Effector memory CD8-positive, alpha-beta T cell (primary cell): ENCODE measurements around the gene FGF18.

ENCODE experiments used
- ATAC-seq: fragments of 150-1000 bp; cut with Tn5 transposase; replicated peaks from 2 replicates; pipeline ENCODE4 v1.10.0; 2021; ENCODE audit warnings: mild to moderate bottlenecking, moderate library complexity
- DNase-seq, 3 experiments: peaks; one replicate each; pipeline ENCODE4 v3.0.0; 2021
- H3K27ac Mint-ChIP-seq, 2 donors: one replicate each; pipeline ENCODE4 v1.8.0; 2022; ENCODE audit warnings: mild to moderate bottlenecking in 2 of 2, mixed read lengths in 2 of 2, moderate library complexity in 2 of 2
- H3K27me3 Mint-ChIP-seq, 2 donors: one replicate each; pipeline ENCODE4 v1.8.0; 2022; ENCODE audit warnings: mixed read lengths in 2 of 2
- H3K36me3 Mint-ChIP-seq: one replicate; pipeline ENCODE4 v1.8.0; 2022; ENCODE audit warnings: mild to moderate bottlenecking, moderate library complexity, mixed read lengths; ENCODE audit not compliant: insufficient read depth
- H3K4me1 Mint-ChIP-seq, 2 donors: one replicate each; pipeline ENCODE4 v1.8.0; 2022; ENCODE audit warnings: low read depth in 2 of 2, mixed read lengths in 2 of 2
- H3K4me3 Mint-ChIP-seq, 2 donors: one replicate each; pipeline ENCODE4 v1.8.0; 2022; ENCODE audit warnings: mild to moderate bottlenecking in 2 of 2, mixed read lengths in 2 of 2, moderate library complexity in 2 of 2
- H3K9me3 Mint-ChIP-seq, 2 donors: one replicate each; pipeline ENCODE4 v1.8.0; 2022; ENCODE audit warnings: mixed read lengths in 2 of 2

Gene FGF18

DNA sequence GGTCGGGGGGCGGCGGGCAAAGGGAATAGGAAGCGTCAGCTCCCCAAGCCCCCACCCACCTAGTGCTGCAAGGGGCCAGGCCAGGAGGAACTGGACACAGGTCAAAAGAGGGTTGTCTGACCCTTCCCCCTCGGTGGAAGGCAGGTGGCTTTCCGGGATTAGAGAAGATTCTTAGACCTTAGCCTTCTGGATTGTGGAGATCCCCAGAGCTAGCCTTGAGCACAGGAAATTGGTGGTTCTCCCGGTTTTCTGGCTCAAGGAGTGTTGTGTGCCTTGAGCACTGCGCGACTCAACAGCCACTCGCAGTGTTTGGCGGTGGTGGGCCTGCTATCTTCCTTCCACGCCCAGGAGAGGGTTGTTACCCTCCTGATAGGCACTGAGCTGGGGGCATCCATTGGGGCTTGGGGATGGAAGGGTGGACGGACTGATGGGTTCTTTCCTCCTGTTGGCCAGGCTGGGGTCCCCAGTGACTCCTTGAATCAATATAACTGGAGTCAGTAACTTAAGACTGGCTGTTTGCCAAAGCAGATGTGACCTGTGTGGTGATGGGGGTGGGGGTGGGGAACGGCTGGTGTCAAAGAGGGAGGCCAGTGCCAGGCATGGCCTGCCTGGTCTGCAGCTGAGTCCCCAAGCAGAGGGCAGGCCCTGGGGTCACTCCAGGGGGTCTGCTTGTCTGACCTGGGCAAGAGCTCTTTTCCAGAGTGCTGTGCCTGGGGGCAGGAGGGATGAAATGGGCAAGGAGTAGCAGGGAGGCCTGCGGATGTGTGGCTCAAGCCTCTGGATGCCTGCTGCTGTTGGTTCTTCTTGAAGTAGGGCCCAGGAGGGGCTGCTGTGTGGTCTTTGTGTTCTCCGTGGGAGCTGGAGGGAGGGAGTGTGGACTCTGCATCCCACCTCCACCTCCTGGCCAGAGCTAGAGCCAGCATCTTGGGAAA, 2.1 kb downstream of the FGF18 start:
- H3K27me3 Mint-ChIP-seq, result peaks cover 18 to 45% of the 10 kb centered on the region in 2 donors
- peaks cover 12% of the 10 kb centered on the region for H3K36me3 Mint-ChIP-seq
- peaks cover 5 to 6% of the 10 kb centered on the region in 2 donors for H3K4me1 Mint-ChIP-seq
- no peak overlapping the region for H3K27ac Mint-ChIP-seq
- ATAC-seq (no peak), DNase-seq (no peak)
- peak overlapping the region; percentile 34 to 77 for H3K4me3 Mint-ChIP-seq
- no peaks in the 10 kb centered on the region for H3K9me3 Mint-ChIP-seq

GRCh38 chr5:171422495-171422894, 3.0 kb downstream of the FGF18 start:
- DNase-seq (no peak), ATAC-seq (no peak)
- H3K27me3 Mint-ChIP-seq, result peaks cover 18 to 45% of the 10 kb centered on the region in 2 donors
- H3K27ac Mint-ChIP-seq, result no peak overlapping the region
- H3K4me1 Mint-ChIP-seq, result peaks cover 5 to 6% of the 10 kb centered on the region in 2 donors
- H3K4me3 Mint-ChIP-seq, result no peak overlapping the region
- H3K36me3 Mint-ChIP-seq, result peaks cover 12% of the 10 kb centered on the region
- H3K9me3 Mint-ChIP-seq, result no peaks in the 10 kb centered on the region

DNA sequence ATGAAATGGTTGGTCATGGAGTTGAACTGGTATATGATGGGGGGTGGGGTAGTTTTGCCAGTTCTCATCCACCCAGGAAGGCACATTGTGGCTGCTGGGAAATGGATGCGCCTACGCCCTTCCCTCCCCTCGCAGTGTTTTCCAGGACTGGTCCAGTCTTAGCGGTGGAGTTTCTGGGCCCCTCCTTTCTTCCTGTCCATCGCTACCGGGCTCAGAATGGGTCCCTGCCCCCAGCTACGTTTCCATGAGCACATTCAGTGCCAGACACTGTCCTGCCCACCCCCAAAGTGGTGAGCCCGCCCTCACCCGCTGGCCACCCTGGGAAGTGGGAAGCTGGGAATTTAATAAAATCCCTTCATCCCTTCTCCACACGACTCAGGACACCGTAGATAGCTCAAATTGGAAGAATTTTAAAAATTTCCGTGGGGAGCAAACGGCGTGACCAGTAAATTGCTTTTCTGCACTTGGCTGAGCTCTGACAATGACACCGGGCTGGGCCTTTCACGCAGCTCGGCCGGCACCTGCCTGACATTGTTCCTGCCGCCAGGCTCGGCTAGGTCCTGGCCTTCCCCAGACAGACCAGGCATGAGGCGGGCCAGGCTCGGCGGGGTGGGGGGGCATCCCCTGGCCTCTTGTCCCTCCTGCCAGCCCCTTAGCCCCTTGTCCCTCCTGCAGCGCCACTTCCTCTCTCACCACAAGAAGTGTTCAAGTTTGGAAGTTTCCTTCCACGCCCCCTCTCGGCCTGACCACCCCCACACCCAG, 3.6 kb downstream of the FGF18 start:
- ATAC-seq (no peak), DNase-seq (no peak)
- peaks cover 12% of the 10 kb centered on the region for H3K36me3 Mint-ChIP-seq
- peak overlapping the region in 1 of 2 donors; percentile 8 for H3K27ac Mint-ChIP-seq
- H3K9me3 Mint-ChIP-seq, result no peaks in the 10 kb centered on the region
- peaks cover 19 to 45% of the 10 kb centered on the region in 2 donors for H3K27me3 Mint-ChIP-seq
- H3K4me1 Mint-ChIP-seq, result peaks cover 5 to 6% of the 10 kb centered on the region in 2 donors
- H3K4me3 Mint-ChIP-seq, result no peak overlapping the region

- Mint-ChIP-seq H3K27me3 (peaks cover 26 to 60% of the 10 kb centered on the region in 2 donors), H3K36me3 (peaks cover 9% of the 10 kb centered on the region), H3K4me3 (no peak overlapping the region), H3K4me1 (peaks cover 0 to 2% of the 10 kb centered on the region in 2 donors), H3K27ac (no peak overlapping the region), H3K9me3 (no peaks in the 10 kb centered on the region)
- no peak for ATAC-seq
- no peak for DNase-seq
Observed at GRCh38 chr5:171424726-171425125, 5.3 kb downstream of the FGF18 start.

DNA sequence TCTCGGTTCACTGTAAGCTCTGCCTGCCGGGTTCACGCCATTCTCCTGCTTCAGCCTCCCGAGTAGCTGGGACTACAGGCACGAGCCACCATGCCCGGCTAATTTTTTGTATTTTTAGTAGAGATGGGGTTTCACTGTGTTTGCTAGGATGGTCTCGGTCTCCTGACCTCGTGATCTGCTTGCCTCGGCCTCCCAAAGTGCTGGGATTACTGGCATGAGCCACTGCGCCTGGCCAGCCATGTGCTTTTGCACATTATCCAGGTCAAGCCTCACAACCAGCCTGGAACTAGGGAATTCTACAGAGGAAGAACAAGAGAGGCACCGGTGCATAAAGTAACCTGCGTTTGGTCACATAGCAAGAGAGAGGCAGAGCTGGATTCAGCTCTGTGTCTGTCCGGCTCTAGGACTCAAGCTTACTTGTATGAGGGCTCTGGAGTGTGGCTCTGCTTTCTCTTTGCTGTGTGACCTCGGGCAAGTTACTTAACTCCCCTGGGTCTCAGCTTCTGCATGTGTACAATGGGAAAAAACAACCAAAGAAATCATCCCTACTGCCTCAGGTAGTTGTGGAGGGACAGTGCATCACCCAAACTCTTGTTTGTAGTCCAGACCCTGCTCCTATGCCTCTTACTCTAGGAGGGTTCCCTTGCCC, 6.3 kb downstream of the FGF18 start:
- no peaks in the 10 kb centered on the region for H3K9me3 Mint-ChIP-seq
- H3K4me1 Mint-ChIP-seq, result no peaks in the 10 kb centered on the region
- no peak for DNase-seq
- H3K27me3 Mint-ChIP-seq, result peaks cover 26 to 58% of the 10 kb centered on the region in 2 donors
- ATAC-seq, result no peak
- peaks cover 9% of the 10 kb centered on the region for H3K36me3 Mint-ChIP-seq
- H3K27ac Mint-ChIP-seq, result no peak overlapping the region
- no peak overlapping the region for H3K4me3 Mint-ChIP-seq

GRCh38 chr5:171426266-171426665, 6.8 kb downstream of the FGF18 start:
- peaks cover 9% of the 10 kb centered on the region for H3K36me3 Mint-ChIP-seq
- no peaks in the 10 kb centered on the region for H3K9me3 Mint-ChIP-seq
- peaks cover 20 to 52% of the 10 kb centered on the region in 2 donors for H3K27me3 Mint-ChIP-seq
- ATAC-seq (no peak), DNase-seq (no peak)
- H3K4me1 Mint-ChIP-seq, result no peaks in the 10 kb centered on the region
- no peak overlapping the region for H3K4me3 Mint-ChIP-seq
- H3K27ac Mint-ChIP-seq, result no peak overlapping the region

GRCh38 chr5:171426680-171427079, 7.2 kb downstream of the FGF18 start:
- Mint-ChIP-seq H3K4me3 (no peak overlapping the region), H3K9me3 (no peaks in the 10 kb centered on the region), H3K36me3 (peaks cover 6% of the 10 kb centered on the region), H3K27ac (no peak overlapping the region), H3K27me3 (peaks cover 16 to 48% of the 10 kb centered on the region in 2 donors), H3K4me1 (no peaks in the 10 kb centered on the region)
- no peak for DNase-seq
- ATAC-seq, result no peak

DNA sequence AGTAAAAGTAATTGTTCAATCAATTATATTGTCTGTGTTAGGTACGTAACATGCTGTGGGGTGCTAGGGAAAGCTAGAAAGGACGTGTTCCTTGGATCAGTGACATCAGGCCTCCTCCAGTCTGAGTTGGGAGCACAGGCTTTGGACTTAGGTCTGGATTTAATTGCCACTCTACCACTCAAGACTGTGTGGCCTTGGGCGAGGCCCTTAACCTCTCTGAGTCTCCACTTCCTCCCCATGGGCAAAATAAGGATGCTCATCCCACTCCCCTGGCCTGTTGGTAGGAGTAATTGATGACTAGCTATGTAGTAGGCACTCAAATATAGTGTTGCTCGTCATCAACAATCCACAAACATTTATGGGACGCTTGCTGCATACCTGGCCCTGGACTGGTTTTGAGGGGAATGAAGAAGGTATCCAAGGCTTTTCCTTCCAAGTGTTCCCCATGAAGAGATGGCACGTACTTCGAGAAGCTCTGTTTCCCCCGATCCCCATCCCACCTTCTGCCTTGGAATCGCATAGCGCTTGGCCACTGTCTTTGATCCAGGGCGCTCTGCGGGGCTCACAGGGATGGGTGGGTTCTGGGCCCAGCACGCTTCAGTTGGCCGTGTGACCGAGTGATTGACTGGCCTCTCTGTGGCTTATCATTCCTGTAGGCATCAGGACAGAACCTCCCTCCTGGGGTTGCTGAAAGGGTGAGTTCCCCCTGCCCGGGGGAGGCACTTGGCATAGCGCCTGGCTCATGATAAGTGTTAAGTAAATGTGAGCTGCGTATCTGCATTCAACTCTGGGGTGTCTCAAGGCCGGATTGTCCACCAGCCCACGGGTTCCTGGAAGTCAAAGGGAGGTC, 8.1 kb downstream of the FGF18 start:
- Mint-ChIP-seq H3K27ac (no peak overlapping the region), H3K36me3 (peaks cover 6% of the 10 kb centered on the region), H3K27me3 (peaks cover 14 to 39% of the 10 kb centered on the region in 2 donors), H3K4me1 (no peaks in the 10 kb centered on the region), H3K4me3 (no peak overlapping the region), H3K9me3 (no peaks in the 10 kb centered on the region)
- DNase-seq (no peak), ATAC-seq (no peak)

DNA sequence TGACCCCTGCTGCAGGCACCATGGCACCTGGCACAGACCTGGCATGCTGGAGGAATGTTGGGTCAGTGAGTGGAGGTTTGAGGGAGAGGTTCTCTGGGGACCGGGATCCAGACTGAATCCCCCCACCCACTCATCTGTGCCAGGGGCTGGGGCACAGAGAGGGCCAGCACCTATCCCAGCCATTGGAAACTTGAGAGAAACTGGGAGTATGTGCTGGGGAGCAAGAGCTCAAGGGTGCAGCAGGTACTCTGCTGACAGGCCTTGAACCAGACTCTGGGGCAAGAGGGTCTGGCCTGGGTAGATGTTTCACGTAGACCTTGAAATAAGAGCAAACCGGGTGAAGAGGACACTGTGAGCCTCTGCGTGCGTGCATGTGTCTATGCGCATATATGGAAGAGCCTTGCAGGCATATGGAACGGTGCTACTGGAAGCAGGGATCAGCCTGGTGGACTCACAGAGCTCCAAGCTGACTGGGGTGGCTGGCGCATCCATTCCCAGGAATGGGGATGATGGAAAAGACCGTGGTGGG, 8.8 kb downstream of the FGF18 start:
- peaks cover 14 to 32% of the 10 kb centered on the region in 2 donors for H3K27me3 Mint-ChIP-seq
- H3K4me1 Mint-ChIP-seq, result no peaks in the 10 kb centered on the region
- no peaks in the 10 kb centered on the region for H3K9me3 Mint-ChIP-seq
- no peak overlapping the region for H3K4me3 Mint-ChIP-seq
- H3K27ac Mint-ChIP-seq, result peak overlapping the region in 1 of 2 donors; percentile 7
- no peak for DNase-seq
- ATAC-seq, result no peak
- peaks cover 3% of the 10 kb centered on the region for H3K36me3 Mint-ChIP-seq

DNA sequence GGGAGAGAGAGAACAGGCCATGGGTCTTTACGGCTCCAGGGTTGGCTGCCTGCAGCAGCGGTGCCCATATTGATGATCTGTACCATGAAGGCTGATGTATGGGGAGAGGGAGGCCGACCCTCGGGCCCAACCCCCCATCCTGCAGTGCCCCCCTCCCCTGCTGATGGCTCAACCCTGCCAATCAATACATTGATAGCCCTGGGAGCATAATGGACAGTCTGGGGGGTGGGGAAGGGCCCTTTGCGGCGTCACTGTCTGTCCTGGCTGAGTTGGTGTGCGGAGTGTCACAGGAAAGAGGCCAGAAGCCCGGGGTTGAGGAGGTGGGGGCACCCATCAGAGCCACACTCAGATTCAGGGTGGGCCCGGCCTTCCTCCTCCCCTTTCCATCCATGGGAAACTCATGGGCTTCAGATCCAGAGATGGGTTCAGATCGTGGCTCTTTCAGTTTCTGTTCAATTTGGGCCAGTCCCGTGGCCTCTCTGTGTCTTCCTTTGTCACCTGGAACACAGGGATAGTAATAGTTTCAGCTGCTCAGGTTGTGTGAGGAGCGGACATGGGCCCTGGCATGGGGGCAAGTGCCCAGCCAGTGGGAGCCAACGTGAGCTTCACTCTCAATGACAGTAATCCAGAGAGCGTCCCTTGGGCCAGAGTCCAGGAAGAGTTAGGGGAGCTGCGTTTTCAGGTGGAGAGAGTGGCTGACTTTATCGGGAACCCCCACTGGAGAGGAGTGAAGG, 9.5 kb downstream of the FGF18 start:
- Mint-ChIP-seq H3K4me1 (no peaks in the 10 kb centered on the region), H3K27me3 (peaks cover 13 to 25% of the 10 kb centered on the region in 2 donors), H3K9me3 (no peaks in the 10 kb centered on the region), H3K36me3 (peaks cover 3% of the 10 kb centered on the region), H3K27ac (peak overlapping the region in 1 of 2 donors; percentile 7), H3K4me3 (no peak overlapping the region)
- no peak for ATAC-seq
- DNase-seq, result no peak

DNA sequence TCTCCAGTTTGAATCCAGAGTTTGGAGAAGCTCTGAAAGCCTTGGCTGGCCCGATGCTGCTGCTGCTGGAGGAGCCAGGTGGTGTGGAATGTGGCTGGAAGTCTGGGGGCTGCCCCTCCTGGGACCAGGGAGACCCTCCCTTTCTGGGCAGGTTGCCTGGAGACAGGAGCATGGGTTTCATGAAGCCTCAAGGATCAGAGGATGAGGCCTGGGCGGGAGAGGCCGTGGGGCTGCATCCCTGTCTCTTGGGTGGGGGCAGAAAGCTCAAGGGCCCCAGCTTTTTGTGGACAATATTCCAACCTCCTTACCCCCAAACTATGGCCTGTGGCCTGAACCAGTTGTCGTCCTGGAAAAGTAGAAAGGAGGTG, 10.1 kb downstream of the FGF18 start:
- DNase-seq, result no peak
- H3K27ac Mint-ChIP-seq, result no peak overlapping the region
- H3K4me1 Mint-ChIP-seq, result no peaks in the 10 kb centered on the region
- H3K9me3 Mint-ChIP-seq, result no peaks in the 10 kb centered on the region
- no peak for ATAC-seq
- peaks cover 8 to 19% of the 10 kb centered on the region in 2 donors for H3K27me3 Mint-ChIP-seq
- peaks cover 3% of the 10 kb centered on the region for H3K36me3 Mint-ChIP-seq
- no peak overlapping the region for H3K4me3 Mint-ChIP-seq

- H3K4me3 Mint-ChIP-seq, result no peak overlapping the region
- no peaks in the 10 kb centered on the region for H3K9me3 Mint-ChIP-seq
- H3K27ac Mint-ChIP-seq, result no peak overlapping the region
- peaks cover 3% of the 10 kb centered on the region for H3K36me3 Mint-ChIP-seq
- no peak for DNase-seq
- H3K4me1 Mint-ChIP-seq, result no peaks in the 10 kb centered on the region
- peaks cover 8 to 16% of the 10 kb centered on the region in 2 donors for H3K27me3 Mint-ChIP-seq
- ATAC-seq, result no peak
Observed at GRCh38 chr5:171431251-171431777, 11.9 kb downstream of the FGF18 start.
